Activated naive CD4-positive, alpha-beta T cell treated with anti-CD3 and anti-CD28 coated beads, Interleukin-2, amount 50 U/mL, for 16 hours (primary cell): Measurements from ENCODE around the gene PDK2.

Source experiments
- DNase-seq: peaks from one replicate; pipeline ENCODE4 v3.0.0-alpha.2; 2020

PDK2 gene

DNA sequence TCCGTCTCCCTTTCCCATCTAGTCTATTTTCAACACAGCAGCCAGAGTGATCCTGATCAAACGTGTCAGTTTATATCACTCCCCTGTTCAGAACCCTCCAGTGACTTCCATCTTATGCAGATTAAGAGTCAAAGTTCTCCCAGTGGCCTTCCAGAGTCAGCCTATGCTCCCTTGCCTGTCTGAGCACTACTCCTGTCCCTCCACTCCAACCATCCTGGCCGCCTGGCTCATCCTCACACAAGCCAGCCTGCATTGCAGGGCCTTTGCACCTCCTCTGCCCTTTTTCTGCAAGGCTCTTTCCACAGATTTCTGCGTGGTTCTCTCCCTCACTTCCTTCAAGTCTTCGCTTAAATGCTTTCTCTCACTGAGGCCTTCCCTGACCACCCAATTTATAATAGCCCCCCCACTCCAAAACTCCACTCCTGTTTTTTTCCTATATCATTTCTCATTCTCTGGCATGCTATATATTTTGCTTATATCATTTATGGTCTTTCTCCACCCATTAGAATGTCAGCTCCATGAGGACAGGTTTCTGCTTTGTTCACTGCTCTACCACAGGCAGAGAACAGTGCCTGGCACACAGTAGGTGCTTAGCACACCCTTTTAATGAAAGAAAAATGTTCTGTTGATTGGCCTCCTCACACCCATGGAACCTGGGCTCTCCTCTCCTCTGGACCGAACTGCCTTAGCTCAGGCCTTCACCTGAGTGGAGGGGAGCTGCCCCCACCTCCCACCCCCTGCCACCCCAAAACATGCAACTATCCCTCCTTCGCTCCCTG is 25.5 kb downstream of the PDK2 start:
- DNase-seq, result no peak

DNA sequence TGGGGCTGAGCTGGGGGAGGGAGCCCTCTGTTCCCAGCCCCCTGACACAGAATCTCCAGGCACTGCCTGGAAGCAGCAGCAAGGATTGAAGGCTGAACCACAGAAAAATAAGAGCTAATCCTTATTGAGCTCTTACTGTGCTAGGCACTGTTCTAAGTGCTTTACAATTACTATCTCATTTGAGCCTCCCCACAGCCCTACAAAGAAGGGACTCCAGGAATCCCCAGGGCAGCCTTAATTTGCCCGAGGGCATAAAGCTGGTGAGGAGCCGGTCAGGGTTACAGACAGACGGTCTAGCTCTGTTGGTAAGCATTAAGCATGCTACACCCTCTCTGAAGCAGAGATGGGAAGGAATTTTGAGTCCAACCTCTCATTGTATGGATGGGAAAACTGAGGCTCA is 27.8 kb downstream of the PDK2 start:
- no peak for DNase-seq

DNA sequence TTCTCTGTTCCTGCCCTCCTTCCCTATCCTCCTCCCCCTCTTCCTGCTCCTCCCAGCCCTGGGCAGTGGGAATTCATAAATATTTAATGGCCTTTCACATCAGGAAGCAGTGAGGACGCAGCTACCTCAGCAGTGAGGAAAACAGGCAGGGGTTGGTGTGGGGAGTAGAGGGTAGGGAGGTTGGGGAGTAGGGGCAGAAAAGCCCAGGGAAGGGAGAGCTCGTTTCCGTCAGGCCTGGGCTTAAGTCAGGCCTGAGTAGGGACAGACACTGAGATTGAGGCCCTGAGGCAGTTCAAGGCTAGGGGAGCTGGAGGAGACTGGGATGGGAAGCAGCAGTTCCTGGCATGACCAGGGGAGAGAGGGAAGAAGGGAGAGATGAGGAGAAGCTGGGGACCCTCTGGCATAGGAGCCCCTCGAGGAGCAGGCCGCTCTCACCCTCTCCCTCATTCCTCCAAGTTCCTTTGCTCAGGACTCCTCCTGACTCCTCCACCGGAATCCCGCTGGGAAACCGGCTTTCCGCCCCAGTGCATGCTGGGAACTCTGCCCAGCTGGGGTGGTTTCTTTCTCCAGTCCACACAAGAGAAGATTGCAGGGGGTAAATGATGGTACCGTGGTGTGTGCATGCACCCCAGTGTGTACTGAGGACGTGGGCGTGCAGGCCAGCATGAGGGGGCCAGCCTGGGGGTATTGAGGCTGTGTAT is 28.6 kb downstream of the PDK2 start:
- no peak for DNase-seq

GRCh38 chr17:50125420-50125997 is 30.4 kb downstream of the PDK2 start:
- DNase-seq, result no peak

GRCh38 chr17:50127697-50128361 is 32.7 kb downstream of the PDK2 start:
- no peak for DNase-seq

GRCh38 chr17:50128441-50129352 is 33.5 kb downstream of the PDK2 start:
- no peak for DNase-seq

DNA sequence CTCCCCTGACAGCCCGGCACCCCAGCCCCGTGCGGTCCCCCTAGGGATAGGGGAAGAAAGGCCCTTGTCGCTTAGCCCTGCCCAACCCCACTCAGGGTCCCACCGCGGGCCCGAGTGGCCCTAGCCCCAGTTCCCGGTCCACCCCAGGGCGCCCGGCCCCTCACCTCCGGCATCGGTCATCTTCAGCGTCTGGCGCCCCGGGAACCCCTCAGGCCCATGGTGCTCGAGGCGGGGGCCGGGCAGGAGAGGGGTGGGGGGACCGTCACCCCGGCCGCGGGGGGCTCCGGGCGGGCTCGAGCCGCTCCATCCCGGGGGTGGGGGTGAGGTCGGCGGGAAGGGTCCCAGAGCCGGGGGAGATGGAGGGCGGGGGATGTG is 34.2 kb downstream of the PDK2 start:
- DNase-seq, result no peak

- DNase-seq, result peak; percentile 49
Observed at GRCh38 chr17:50129728-50130558, 34.8 kb downstream of the PDK2 start, which contains the start of gene SAMD14. Gene SAMD14, minus strand, starts transcription at chr17:50130160. Its CDS starts 5,201 bp downstream, at chr17:50124959.

- peak; percentile 24 for DNase-seq
Observed at GRCh38 chr17:50130559-50131305, 35.6 kb downstream of the PDK2 start.

- no peak for DNase-seq
Observed at GRCh38 chr17:50132104-50132794, 37.1 kb downstream of the PDK2 start.

DNA sequence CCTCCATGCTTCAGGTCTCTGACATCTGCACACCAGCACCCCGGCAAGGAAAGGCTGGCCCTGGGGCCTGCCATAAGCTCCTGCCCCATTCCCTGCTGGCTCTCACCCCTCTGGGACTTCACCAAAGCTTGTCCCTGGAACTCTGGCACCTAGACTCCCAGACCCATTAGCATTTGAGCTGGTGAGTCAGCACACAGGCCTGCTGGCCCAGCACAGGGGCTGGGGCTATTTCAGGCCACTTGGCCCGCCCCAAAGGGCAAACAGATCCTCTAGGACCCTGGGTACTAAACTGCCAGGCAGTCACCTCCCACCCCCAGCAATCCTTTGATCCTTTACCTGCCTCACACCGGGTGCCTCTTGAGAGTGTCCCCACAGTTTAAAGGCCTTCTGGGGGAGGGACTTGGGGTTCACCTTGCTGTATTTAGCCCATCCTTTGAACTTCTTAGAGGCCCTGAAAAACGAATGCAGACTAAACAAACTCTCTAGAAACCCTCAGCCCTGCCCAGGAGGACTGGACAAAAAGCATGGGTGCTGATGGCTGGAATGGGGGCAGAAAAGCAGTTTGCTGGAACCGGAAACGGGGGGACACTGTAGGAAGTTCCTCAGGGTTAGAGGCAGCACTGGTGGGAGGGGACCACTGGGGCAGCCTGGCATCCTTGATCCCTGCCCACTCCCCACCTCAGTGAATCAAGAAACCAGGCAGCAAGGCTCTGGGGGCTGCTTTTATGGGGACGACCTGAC is 38.0 kb downstream of the PDK2 start:
- DNase-seq, result no peak

GRCh38 chr17:50133769-50134099 is 38.6 kb downstream of the PDK2 start:
- DNase-seq, result no peak

- DNase-seq, result no peak
Observed at GRCh38 chr17:50134206-50135110, 39.3 kb downstream of the PDK2 start.

DNA sequence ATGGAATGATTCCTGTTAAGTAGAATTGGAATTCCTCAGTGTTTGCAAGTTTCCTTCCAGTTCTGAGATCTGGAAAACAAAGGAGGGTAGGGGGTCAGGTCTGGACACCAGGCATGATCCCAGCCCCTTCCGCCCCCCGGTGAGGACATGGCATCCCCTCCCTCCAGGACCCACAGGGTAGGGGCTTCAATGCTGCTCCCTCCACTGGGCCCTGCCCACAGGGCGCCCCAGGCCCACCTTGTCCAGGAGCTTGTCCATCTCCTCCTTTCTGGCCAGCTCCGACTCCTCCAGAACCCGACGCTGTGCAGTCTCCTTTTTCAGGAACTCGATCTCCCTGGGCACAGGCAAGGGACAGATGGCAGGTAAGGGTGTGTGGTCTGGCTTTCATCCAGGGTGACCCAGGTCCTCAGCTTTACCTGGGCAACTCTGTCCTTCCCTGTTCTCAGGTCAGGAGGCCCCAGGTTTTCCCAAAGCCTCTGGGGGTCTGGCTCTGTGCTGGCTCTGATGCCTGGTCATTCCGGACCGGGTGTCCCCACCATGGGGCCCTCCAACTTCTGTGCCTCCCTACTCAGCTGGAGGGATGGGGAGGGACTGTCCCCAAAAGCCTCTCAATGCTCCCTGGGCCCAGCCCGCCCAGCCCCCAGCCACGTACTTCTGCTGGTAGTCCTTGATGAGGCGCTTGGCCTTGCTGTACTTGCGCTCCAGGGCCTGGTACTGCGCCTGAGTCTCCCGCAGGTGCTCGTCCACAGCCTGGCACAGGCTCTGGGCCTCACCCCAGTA is 40.4 kb downstream of the PDK2 start:
- DNase-seq, result no peak

GRCh38 chr17:50136096-50136687 is 41.0 kb downstream of the PDK2 start:
- no peak for DNase-seq

- DNase-seq, result no peak
Observed at GRCh38 chr17:50137042-50137441, 41.9 kb downstream of the PDK2 start.

GRCh38 chr17:50139185-50139783 is 44.1 kb downstream of the PDK2 start:
- DNase-seq, result no peak
